ENCODE results near the gene SPATA20.

Gene SPATA20

GRCh38 chr17:50540560-50541401 is 6.2 kb upstream of the SPATA20 start:
- no peak for DNase-seq (ENCODE audit: low spot score)

GRCh38 chr17:50541402-50541715 is 5.6 kb upstream of the SPATA20 start:
- no peak for DNase-seq (ENCODE audit: low spot score)

GRCh38 chr17:50541716-50542688 is 5.0 kb upstream of the SPATA20 start:
- peak; percentile 84 for DNase-seq (ENCODE audit: low spot score)

- peak; percentile 52 for DNase-seq (ENCODE audit: low spot score)
These were observed 3.9 kb upstream of the SPATA20 start for GRCh38 chr17:50542795-50543774.

GRCh38 chr17:50544516-50544915 is 2.5 kb upstream of the SPATA20 start:
- DNase-seq (ENCODE audit: low spot score) = no peak

- DNase-seq (ENCODE audit: low spot score) = no peak
These were observed 1.7 kb upstream of the SPATA20 start for GRCh38 chr17:50545311-50545710.

- no peak for DNase-seq (ENCODE audit: low spot score)
These were observed 306 bp upstream of the SPATA20 start for GRCh38 chr17:50546701-50547034.

GRCh38 chr17:50547736-50548083 is 736 bp downstream of the SPATA20 start:
- DNase-seq (ENCODE audit: low spot score) = no peak

- DNase-seq (ENCODE audit: low spot score) = no peak
These were observed 1.9 kb downstream of the SPATA20 start for GRCh38 chr17:50548831-50549230.

GRCh38 chr17:50549256-50549941 is 2.4 kb downstream of the SPATA20 start:
- DNase-seq (ENCODE audit: low spot score) = no peak

- DNase-seq (ENCODE audit: low spot score) = no peak
These were observed 3.0 kb downstream of the SPATA20 start for GRCh38 chr17:50549969-50550368.

GRCh38 chr17:50550661-50551432 is 3.9 kb downstream of the SPATA20 start:
- no peak for DNase-seq (ENCODE audit: low spot score)

- no peak for DNase-seq (ENCODE audit: low spot score)
These were observed 4.5 kb downstream of the SPATA20 start for GRCh38 chr17:50551433-50551815.

GRCh38 chr17:50551884-50552283 is 4.9 kb downstream of the SPATA20 start:
- DNase-seq (ENCODE audit: low spot score) = no peak

- no peak for DNase-seq (ENCODE audit: low spot score)
These were observed 7.2 kb downstream of the SPATA20 start for GRCh38 chr17:50554201-50554600.

- DNase-seq (ENCODE audit: low spot score) = no peak
These were observed 9.8 kb downstream of the SPATA20 start for GRCh38 chr17:50556803-50557202.

GRCh38 chr17:50557630-50558029 is 10.7 kb downstream of the SPATA20 start:
- DNase-seq (ENCODE audit: low spot score) = no peak

- DNase-seq (ENCODE audit: low spot score) = no peak
These were observed 11.1 kb downstream of the SPATA20 start for GRCh38 chr17:50558091-50558490.

GRCh38 chr17:50558581-50558940 is 11.6 kb downstream of the SPATA20 start:
- DNase-seq (ENCODE audit: low spot score) = no peak

- DNase-seq (ENCODE audit: low spot score) = no peak
These were observed 12.1 kb downstream of the SPATA20 start for GRCh38 chr17:50558941-50559614.

Data from LoVo (cell line).